ENCODE results near the gene KRTAP29-1. TPM values are rescaled to one million over a fixed set of nuclear protein-coding genes. Genes with fewer than 3 reads are reported as not detected.

Gene KRTAP29-1
- total RNA-seq, 3 donors from 2014 or later (not counting 1 experiment from before 2014, with no cell fraction given) = not detected

GRCh38 chr17:41308918-41309359 is 6.3 kb upstream of the KRTAP29-1 start, which contains the start of gene KRTAP16-1:
Gene KRTAP16-1 (minus strand): TSS chr17:41309309. CDS start chr17:41309253, 56 bp downstream.
- no peaks in the 10 kb centered on the region for H3K9me3 ChIP-seq (ENCODE audit: control insufficient read depth, insufficient read depth, low read length)
- H3K4me3 Mint-ChIP-seq = peak within 1 kb of the TSS; percentile 81
- H3K36me3 ChIP-seq (ENCODE audit: control insufficient read depth, insufficient read depth, low read length) = no peaks in the 10 kb centered on the region
- no peak within 1 kb of the TSS for H3K4me3 ChIP-seq (ENCODE audit: low read length)
- H3K36me3 Mint-ChIP-seq = no peaks in the 10 kb centered on the region
- ATAC-seq (peak in 2 of 3 donors; percentile 54 to 63), DNase-seq (no peak)
- H3K27me3 Mint-ChIP-seq (ENCODE audit: low read depth in 2 of 2) = peaks cover 0 to 4% of the 10 kb centered on the region in 2 donors
- H3K27ac Mint-ChIP-seq = peak within 1 kb of the TSS; percentile 86 to 89
- 9% methylated on average over 7 of the region's 7 CpGs for WGBS (ENCODE audit: insufficient coverage)
- no peak for TF ChIP-seq CTCF (IDR thresholded peaks at IDR 0.05)
- no peaks in the 10 kb centered on the region for H3K9me3 Mint-ChIP-seq
- intact Hi-C loops (cut with micrococcal nuclease) = no loop called here
- no peaks in the 10 kb centered on the region for H3K27me3 ChIP-seq (ENCODE audit: control insufficient read depth, insufficient read depth, low read length)
- peak within 1 kb of the TSS; percentile 83 for H3K27ac ChIP-seq (ENCODE audit: low read length)
- H3K4me1 ChIP-seq (ENCODE audit: control insufficient read depth, insufficient read depth, low read length) = peaks cover 38% of the 10 kb centered on the region
- peaks cover 45 to 49% of the 10 kb centered on the region in 2 donors for H3K4me1 Mint-ChIP-seq

- Mint-ChIP-seq H3K4me1 (peaks cover 45 to 49% of the 10 kb centered on the region in 2 donors), H3K27ac (peak overlapping the region; percentile 86 to 89), H3K9me3 (no peaks in the 10 kb centered on the region), H3K4me3 (peak overlapping the region; percentile 81), H3K36me3 (no peaks in the 10 kb centered on the region), H3K27me3 (ENCODE audit: low read depth in 2 of 2) (peaks cover 0 to 4% of the 10 kb centered on the region in 2 donors)
- ATAC-seq (peak; percentile 78 to 86 (median 82)), DNase-seq (peak; percentile 51 to 93)
- under 1% methylated on average over 10 of the region's 10 CpGs for WGBS (ENCODE audit: insufficient coverage)
- TF ChIP-seq CTCF (IDR thresholded peaks at IDR 0.05) = no peak
- Histone ChIP-seq H3K9me3 (ENCODE audit: control insufficient read depth, insufficient read depth, low read length) (no peaks in the 10 kb centered on the region), H3K27me3 (ENCODE audit: control insufficient read depth, insufficient read depth, low read length) (no peaks in the 10 kb centered on the region), H3K36me3 (ENCODE audit: control insufficient read depth, insufficient read depth, low read length) (no peaks in the 10 kb centered on the region), H3K27ac (ENCODE audit: low read length) (peak overlapping the region; percentile 83), H3K4me3 (ENCODE audit: low read length) (no peak overlapping the region), H3K4me1 (ENCODE audit: control insufficient read depth, insufficient read depth, low read length) (peaks cover 38% of the 10 kb centered on the region)
- intact Hi-C loops (cut with micrococcal nuclease) = no loop called here
Observed at GRCh38 chr17:41308251-41308917, 5.7 kb upstream of the KRTAP29-1 start.

- intact Hi-C loops (cut with micrococcal nuclease) = no loop called here
Observed at GRCh38 chr17:41307647-41308046, 5.0 kb upstream of the KRTAP29-1 start.

More at GRCh38 chr17:41307647-41308046, 5.0 kb upstream of the KRTAP29-1 start:
- no peak for ATAC-seq
- Mint-ChIP-seq H3K27ac (peak overlapping the region; percentile 86 to 89), H3K27me3 (ENCODE audit: low read depth in 2 of 2) (peaks cover 0 to 4% of the 10 kb centered on the region in 2 donors), H3K4me3 (peak overlapping the region; percentile 81), H3K9me3 (no peaks in the 10 kb centered on the region), H3K4me1 (peaks cover 45 to 49% of the 10 kb centered on the region in 2 donors), H3K36me3 (no peaks in the 10 kb centered on the region)
- H3K9me3 ChIP-seq (ENCODE audit: control insufficient read depth, insufficient read depth, low read length) = no peaks in the 10 kb centered on the region
- peak overlapping the region; percentile 83 for H3K27ac ChIP-seq (ENCODE audit: low read length)
- no peaks in the 10 kb centered on the region for H3K36me3 ChIP-seq (ENCODE audit: control insufficient read depth, insufficient read depth, low read length)
- WGBS (ENCODE audit: insufficient coverage) = 86% methylated on average over 9 of the region's 9 CpGs
- H3K4me1 ChIP-seq (ENCODE audit: control insufficient read depth, insufficient read depth, low read length) = peaks cover 38% of the 10 kb centered on the region
- no peak for TF ChIP-seq CTCF (IDR thresholded peaks at IDR 0.05)
- H3K27me3 ChIP-seq (ENCODE audit: control insufficient read depth, insufficient read depth, low read length) = no peaks in the 10 kb centered on the region
- H3K4me3 ChIP-seq (ENCODE audit: low read length) = no peak overlapping the region
- DNase-seq = peak in 1 of 2 donors; percentile 29
